Spleen (tissue), 11 donors: ENCODE results near the gene C15orf62. TPM values are rescaled to one million over a fixed set of nuclear protein-coding genes. Genes with fewer than 3 reads are reported as not detected.

Experiments
- polyA plus RNA-seq, 3 donors: library from polyadenylated mRNA; stranded (reverse); fragments of 200-250 nt; gene quantifications; one replicate each; pipeline ENCODE4 v1.2.1, GENCODE V29; 2013
- small RNA-seq, 4 donors: library from RNA; depleted of rRNA; stranded (forward); fragments of <200 nt; gene quantifications; one replicate each; pipeline ENCODE3, GENCODE V24; 2016
- total RNA-seq, 7 donors: library from RNA; depleted of rRNA in 3 of 7; stranded (reverse); fragments of >200 nt in 3 of 7; fragmentation: NEBNext Ultra II Directional in 4 of 7; extraction: Animal tissue kit (Norgen Biotek cat#: 25700) in 4 of 7; gene quantifications; one replicate each; pipeline versions ENCODE4 v1.1.0 to v1.2.1, GENCODE V29; 2016 to 2021
- donor health status: healthy with polysubstance abuse.
- donor health status: DM: no; HTN: no; CAD: no; lungs with moderate emphysema.
- donor health status: DM: no; HTN: no; CAD: no.
- donor health status: Bipolar disorder and iron deficiency.
- donor health status: healthy.
- donor health status: DM: no; HTN: no; CAD: no.
- donor health status: DM: yes; HTN: yes; CAD: no.

The C15orf62 gene
- total and polyA plus RNA-seq, 10 donors = 0.20 to 0.66 (median 0.38) TPM; not detected in 1

Small RNA genes within 50 kb of the gene (small RNA-seq; reads per million reads assigned to genes)
- 0 reads per million in 4 donors for gene SUMO2P15

Other genes starting within 250 kb of the C15orf62 start
- 10 to 100 TPM; 38.9 to 64.1 (median 46.4) TPM for gene CCDC32, start 204.9 kb upstream of the C15orf62 start, total RNA-seq
- gene CCDC32, start 204.9 kb upstream of the C15orf62 start, polyA plus RNA-seq = 10 to 100 TPM; 27.3 to 42.5 (median 33.6) TPM
- 10 to 100 TPM in 1 of 7 donors, 1 to 10 TPM in 6; 7.1 to 11.0 (median 8.3) TPM for gene RPUSD2, start 200.7 kb upstream of the C15orf62 start, total RNA-seq
- gene RPUSD2, start 200.7 kb upstream of the C15orf62 start, polyA plus RNA-seq = 10 to 100 TPM; 11.2 to 12.3 (median 12.2) TPM
- 1 to 10 TPM; 2.1 to 9.7 (median 4.6) TPM for gene KNL1, start 175.7 kb upstream of the C15orf62 start, total RNA-seq
- 1 to 10 TPM in 1 of 3 donors, under 1 TPM in 2; 0.52 to 2.1 (median 0.67) TPM for gene KNL1, start 175.7 kb upstream of the C15orf62 start, polyA plus RNA-seq
- 1 to 10 TPM in 5 of 7 donors, under 1 TPM in 2; 0.43 to 5.5 (median 3.0) TPM for gene RAD51, start 74.8 kb upstream of the C15orf62 start, total RNA-seq
- gene RAD51, start 74.8 kb upstream of the C15orf62 start, polyA plus RNA-seq = 1 to 10 TPM in 2 of 3 donors, under 1 TPM in 1; 0.72 to 4.7 (median 2.0) TPM
- gene RMDN3, start 14.7 kb upstream of the C15orf62 start, total RNA-seq = 10 to 100 TPM; 19.7 to 32.2 (median 25.6) TPM
- gene RMDN3, start 14.7 kb upstream of the C15orf62 start, polyA plus RNA-seq = 10 to 100 TPM; 13.0 to 15.4 (median 13.7) TPM
- 10 to 100 TPM in 4 of 7 donors, 1 to 10 TPM in 3; 6.1 to 21.9 (median 13.6) TPM for gene GCHFR, start 5.9 kb upstream of the C15orf62 start, total RNA-seq
- 10 to 100 TPM; 17.7 to 38.0 (median 23.6) TPM for gene GCHFR, start 5.9 kb upstream of the C15orf62 start, polyA plus RNA-seq
- 10 to 100 TPM; 16.1 to 31.1 (median 20.3) TPM for gene ZFYVE19, start 37.1 kb downstream of the C15orf62 start, total RNA-seq
- gene ZFYVE19, start 37.1 kb downstream of the C15orf62 start, polyA plus RNA-seq = 10 to 100 TPM; 23.2 to 31.7 (median 27.3) TPM
- gene DNAJC17, start 37.5 kb downstream of the C15orf62 start, total RNA-seq = 10 to 100 TPM; 16.2 to 57.1 (median 41.1) TPM
- 10 to 100 TPM; 52.5 to 61.5 (median 60.4) TPM for gene DNAJC17, start 37.5 kb downstream of the C15orf62 start, polyA plus RNA-seq
- gene PPP1R14D, start 58.7 kb downstream of the C15orf62 start, total RNA-seq = not detected
- under 1 TPM in 1 of 3 donors, not detected in 2; 0.30 TPM for gene PPP1R14D, start 58.7 kb downstream of the C15orf62 start, polyA plus RNA-seq
- gene SPINT1, start 74.1 kb downstream of the C15orf62 start, total RNA-seq = 10 to 100 TPM in 4 of 7 donors, 1 to 10 TPM in 3; 6.5 to 25.8 (median 11.3) TPM
- gene SPINT1, start 74.1 kb downstream of the C15orf62 start, polyA plus RNA-seq = 1 to 10 TPM; 4.8 to 5.6 (median 5.0) TPM
- gene RHOV, start 104.3 kb downstream of the C15orf62 start, total RNA-seq = not detected
- gene RHOV, start 104.3 kb downstream of the C15orf62 start, polyA plus RNA-seq = under 1 TPM in 2 of 3 donors, not detected in 1; 0.06 to 0.19 TPM
- 10 to 100 TPM; 18.6 to 29.1 (median 25.3) TPM for gene VPS18, start 124.5 kb downstream of the C15orf62 start, total RNA-seq
- gene VPS18, start 124.5 kb downstream of the C15orf62 start, polyA plus RNA-seq = 10 to 100 TPM in 1 of 3 donors, 1 to 10 TPM in 2; 7.2 to 15.8 (median 7.4) TPM
- gene DLL4, start 159.4 kb downstream of the C15orf62 start, total RNA-seq = 10 to 100 TPM in 5 of 7 donors, 1 to 10 TPM in 2; 7.6 to 26.3 (median 11.0) TPM
- gene DLL4, start 159.4 kb downstream of the C15orf62 start, polyA plus RNA-seq = 1 to 10 TPM; 1.2 to 5.0 (median 2.3) TPM
- 1 to 10 TPM in 6 of 7 donors, under 1 TPM in 1; 0.92 to 5.5 (median 1.7) TPM for gene CHAC1, start 183.5 kb downstream of the C15orf62 start, total RNA-seq
- gene CHAC1, start 183.5 kb downstream of the C15orf62 start, polyA plus RNA-seq = 1 to 10 TPM in 2 of 3 donors, under 1 TPM in 1; 0.39 to 1.5 (median 1.1) TPM